ENCODE data around the gene LAMA5.

The LAMA5 gene

GRCh38 chr20:62281161-62281933 is 85.8 kb downstream of the LAMA5 start:
- no peak for DNase-seq

GRCh38 chr20:62280303-62280702 is 86.8 kb downstream of the LAMA5 start:
- no peak for DNase-seq

GRCh38 chr20:62277253-62277652 is 89.9 kb downstream of the LAMA5 start:
- DNase-seq, result no peak

GRCh38 chr20:62276439-62276838 is 90.7 kb downstream of the LAMA5 start:
- no peak for DNase-seq

- DNase-seq, result no peak
Measured at GRCh38 chr20:62275219-62275618, 91.9 kb downstream of the LAMA5 start.

- no peak for DNase-seq
Measured at GRCh38 chr20:62274332-62274950, 92.7 kb downstream of the LAMA5 start.

DNA sequence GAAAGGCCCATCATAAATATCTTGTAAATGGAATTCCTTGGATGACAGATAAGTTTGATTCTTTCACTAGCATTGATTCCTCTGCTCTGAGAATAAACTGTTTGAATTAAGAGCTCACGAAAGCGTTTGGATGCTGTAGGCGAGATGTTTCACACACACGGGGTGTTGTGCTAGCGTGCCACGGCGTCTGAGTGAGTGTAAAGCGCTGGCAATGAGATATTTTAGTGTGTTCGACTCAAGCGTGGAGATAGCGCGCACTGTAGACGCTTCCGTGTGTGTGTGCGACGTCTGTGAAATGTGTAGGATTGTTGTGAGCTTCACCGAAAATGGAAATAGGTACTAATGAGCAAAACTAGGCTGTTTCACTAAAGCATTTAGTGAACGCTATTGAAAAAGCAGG is 93.7 kb downstream of the LAMA5 start:
- DNase-seq, result no peak

GRCh38 chr20:62272200-62272599 is 94.9 kb downstream of the LAMA5 start:
- no peak for DNase-seq

DNA sequence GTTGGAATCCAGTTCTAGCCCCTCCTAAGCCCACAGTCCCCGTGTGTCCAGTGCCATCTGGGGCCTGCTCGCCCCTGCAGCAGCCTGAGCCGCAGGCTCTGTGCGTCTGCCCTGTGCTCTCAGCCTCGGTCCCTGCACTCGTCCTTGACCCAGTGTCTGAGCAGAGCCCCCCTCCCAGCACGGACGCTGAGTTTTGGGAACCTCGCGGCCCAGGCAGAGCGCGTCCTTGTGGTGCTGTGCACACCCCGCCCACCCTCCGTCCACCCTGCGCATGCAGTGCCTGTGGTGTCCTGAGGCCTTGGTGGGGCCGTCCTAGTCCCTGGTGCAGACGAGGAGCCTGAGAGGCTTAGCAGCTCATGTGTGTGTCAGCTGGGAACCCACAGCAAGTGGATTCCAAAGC is 97.2 kb downstream of the LAMA5 start:
- no peak for DNase-seq

DNA sequence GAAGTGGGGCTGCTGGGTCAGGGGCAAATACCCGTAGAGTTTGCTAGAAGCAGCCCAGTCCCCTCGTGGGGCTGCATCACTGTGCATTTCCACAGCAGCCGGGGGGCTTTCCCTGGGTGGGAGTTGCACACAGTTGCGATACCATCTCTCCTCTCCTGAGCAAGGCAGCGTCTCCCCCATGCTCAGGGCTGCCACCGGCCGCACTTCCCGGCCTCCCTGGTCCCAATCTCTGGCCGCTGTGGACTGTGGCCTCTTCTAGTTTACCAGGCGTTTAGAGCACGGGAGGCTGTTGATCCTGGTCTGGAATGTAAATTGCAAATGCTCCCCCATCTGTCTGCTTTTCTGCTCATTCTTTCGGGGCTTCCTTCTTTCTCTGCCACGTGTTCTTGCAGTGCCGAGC is 97.7 kb downstream of the LAMA5 start:
- no peak for DNase-seq

DNA sequence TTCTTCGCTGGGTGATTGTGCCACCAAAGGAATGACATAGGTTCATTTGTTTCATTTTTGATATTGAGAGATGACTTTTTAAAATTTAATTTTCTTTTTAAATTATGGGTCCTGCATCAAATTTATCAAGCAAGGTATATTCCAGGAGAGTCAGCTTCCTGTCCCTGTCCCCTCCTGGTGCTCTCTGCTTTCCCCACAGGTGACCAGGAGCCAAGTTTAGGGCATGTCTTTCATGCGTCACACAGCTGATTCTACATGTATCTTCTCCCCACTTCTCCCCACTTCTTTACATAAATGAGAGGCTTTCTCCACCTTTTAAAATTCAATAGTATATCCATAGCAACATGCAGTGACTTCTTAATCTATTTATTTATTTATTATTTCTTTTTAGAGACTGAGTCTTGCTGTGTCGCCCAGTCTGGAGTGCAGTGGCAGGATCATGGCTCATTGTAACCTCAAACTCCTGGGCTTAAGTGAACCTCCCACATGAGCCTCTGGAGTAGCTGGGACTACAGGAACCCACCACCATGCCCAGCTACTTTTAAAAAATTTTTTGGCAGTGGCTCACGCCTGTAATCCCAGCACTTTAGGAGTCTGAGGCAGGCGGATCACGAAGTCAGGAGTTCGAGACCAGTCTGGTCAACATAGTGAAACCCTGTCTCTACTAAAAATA is 98.7 kb downstream of the LAMA5 start:
- no peak for DNase-seq

- DNase-seq, result no peak
Measured at GRCh38 chr20:62267543-62267942, 99.6 kb downstream of the LAMA5 start.

DNA sequence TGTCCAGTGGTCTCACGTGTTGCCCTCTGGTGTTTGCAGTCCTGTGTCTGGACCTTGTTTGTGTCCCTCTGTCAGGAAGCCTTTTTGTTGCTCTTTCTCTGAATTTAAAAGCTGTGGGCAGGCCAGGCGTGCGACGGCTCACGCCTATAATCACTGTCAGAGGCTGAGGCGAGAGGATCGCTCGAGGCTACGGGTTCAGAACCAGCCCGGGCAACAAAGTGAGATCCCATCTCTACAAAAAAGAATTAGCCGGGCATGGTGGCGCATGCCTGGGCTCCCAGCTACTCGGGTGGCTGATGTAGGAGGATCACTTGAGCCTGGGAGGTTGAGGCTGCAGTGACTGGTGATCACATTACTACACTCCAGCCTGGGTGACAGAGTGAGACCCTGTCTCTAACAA is 100.3 kb downstream of the LAMA5 start:
- DNase-seq, result no peak

GRCh38 chr20:62266340-62266739 is 100.8 kb downstream of the LAMA5 start:
- no peak for DNase-seq

DNA sequence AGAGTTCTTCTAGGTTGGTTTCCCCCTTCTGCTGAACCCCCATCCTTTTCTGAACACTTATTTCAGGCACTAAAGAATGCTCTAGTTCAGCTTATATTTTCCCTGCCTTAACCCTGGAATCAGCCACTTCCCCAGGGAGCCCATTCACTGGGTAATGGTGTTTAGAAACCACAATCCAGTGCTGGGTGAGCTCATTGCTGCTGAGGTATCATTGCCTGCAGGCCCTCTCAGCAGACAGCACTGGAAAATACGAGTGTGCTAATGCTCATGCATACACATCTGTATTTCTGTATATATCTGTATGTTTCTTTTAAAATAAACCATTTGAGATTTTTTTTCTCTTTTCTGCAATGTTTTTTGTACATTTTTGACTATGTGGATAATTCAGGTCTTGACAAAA is 101.7 kb downstream of the LAMA5 start:
- no peak for DNase-seq

- DNase-seq, result no peak
Measured at GRCh38 chr20:62263396-62263795, 103.7 kb downstream of the LAMA5 start.

DNA sequence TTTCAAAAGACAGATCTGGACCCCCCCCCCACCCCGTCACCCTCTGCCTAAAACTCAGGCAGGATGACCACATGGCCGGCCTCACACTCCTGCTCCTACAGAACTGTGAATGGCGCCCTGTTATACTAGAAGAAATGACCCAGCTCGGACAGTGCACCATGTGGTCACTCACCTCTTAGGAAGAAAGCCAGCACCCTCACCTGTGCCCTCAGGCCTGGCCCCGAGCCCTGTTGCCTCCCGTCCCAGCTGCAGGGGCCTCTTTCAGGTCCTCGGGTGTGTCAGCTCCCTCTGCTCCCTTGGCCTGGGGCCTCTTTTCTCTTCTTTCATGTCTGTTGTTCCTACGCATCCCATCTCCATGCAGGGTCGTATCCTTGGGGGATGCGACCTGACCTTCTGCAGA is 105.0 kb downstream of the LAMA5 start:
- no peak for DNase-seq

- no peak for DNase-seq
Measured at GRCh38 chr20:62259294-62259565, 107.9 kb downstream of the LAMA5 start.

Measured in NCI-H226 (cell line).